Left cardiac atrium (tissue), 4 donors: ENCODE results near the gene RGS3. TPM values are rescaled to one million over a fixed set of nuclear protein-coding genes. Genes with fewer than 3 reads are reported as not detected.
"Not testable (repeated sequence)": the region's sequence is repeated elsewhere in the genome, so short reads cannot be mapped to it uniquely, and the experiment has no call there.

Experiments used
- ATAC-seq, 2 donors: fragments of 200-7000 bp; cut with Tn5 transposase; one replicate each; pipeline ENCODE4 v1.9.1; 2020; ENCODE audit warnings: mild to moderate bottlenecking in 2 of 2, moderate library complexity in 2 of 2
- DNase-seq: peaks from one replicate; pipeline ENCODE4 v3.0.0-alpha.2; 2020
- intact Hi-C, 2 donors: fragments of 100-400 bp; cut with DNase I; formaldehyde crosslinking; loops; one replicate each; pipeline versions ENCODE4 v1.14.1 to v1.15.1; 2022 to 2023
- total RNA-seq, 2 donors: library from RNA; stranded (reverse); fragmentation: NEBNext Ultra II Directional; extraction: Animal tissue kit (Norgen Biotek cat#: 25700); gene quantifications; one replicate each; pipeline ENCODE4 v1.2.1, GENCODE V29; 2021
- donor health status: DM: no; HTN: yes; CAD: no.
- donor health status: DM: no; HTN: yes; CAD: no; lungs with severe emphysema.
- donor health status: DM: yes; HTN: yes; CAD: no.
- donor health status: Dilated cardiomyopathy.

Gene RGS3
- total RNA-seq, 2 donors from 2014 or later, result 124 to 131 TPM

DNA sequence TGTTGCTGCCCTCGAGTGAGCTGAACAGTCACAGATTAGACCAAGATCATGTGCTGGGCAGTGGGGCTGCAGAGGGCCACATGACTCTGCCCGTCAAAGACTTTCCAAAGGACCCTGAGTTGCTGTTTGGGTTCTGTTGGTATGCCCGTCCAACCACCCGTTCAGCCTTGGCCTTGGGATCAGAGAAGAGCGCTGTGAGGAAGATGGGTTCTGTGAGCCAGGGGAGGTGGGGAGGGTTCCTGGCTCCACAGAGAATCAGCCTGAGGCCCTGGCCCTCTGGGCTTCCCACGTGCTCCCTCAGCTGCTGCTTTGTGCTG, 72.6 kb downstream of the RGS3 start:
- intact Hi-C loops, result no loop called here

DNA sequence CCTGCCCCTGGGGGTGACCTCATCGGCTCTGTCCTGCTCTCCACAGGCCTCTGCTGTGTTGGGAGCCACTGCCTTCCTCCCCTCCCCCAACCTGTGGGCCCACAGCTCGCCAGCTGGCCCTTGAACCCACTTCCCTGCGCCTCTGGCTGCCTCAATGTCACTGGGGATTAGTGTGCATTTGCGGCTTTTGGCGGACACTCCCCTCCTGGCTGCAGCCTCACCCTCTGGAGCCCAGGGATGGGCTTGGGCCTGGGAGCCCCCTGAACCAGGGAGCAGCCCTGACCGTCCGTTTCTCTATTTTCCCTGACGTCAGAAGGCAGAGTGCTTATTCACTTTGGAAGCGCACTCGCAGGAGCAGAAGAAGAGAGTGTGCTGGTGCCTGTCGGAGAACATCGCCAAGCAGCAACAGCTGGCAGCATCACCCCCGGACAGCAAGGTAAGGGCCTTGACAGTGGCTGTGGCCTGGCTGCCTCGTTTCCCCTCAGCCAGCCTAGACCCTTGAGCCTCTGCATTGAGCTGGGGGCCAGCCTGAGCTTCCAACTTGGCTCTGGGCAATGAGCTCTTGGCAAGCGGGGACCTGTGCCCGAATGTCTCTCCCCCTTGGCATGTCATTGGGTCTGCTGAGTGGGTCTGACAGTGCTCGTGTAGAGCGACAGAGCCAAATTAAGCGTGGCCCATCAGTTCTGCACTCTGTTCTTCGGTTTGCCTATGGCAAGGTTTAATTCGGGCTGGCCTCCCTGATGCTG, 73.1 kb downstream of the RGS3 start:
- DNase-seq, result peak; percentile 86
- intact Hi-C loops, result no loop called here
- peak; percentile 87 to 91 for ATAC-seq

More for the DNA sequence above, 72.6 kb downstream of the RGS3 start:
- DNase-seq (no peak), ATAC-seq (peak; percentile 1 to 8)

DNA sequence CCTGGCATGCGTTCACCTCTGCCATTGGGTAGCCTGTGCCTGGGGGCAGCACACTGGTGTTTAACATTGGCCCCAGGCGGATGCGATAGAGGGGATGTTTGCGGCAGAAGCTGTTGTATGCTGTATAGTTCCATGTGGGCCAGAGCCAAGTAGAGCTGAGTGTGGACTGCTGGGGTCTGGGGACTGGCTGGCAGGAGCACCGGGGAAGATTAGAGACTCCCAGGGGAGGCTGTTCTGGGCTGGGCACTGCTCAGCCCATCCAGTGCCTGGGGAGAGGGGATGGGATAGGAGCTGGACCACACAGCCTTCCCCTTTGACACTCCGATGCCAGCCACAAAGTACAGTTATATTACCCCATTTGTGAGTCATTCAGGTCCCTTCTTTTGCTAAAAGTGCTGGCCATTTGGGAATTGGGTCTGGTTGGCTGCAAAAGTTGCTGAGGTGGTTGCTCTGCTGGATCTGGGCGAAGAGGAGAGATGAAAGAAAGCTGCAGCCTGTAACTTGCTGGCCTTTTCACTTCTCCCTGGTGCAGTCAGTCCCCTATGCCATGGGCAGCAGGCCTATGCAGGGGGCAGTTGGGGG, 73.8 kb downstream of the RGS3 start:
- ATAC-seq (peak; percentile 4 to 47), DNase-seq (peak; percentile 20)
- intact Hi-C loops, result no loop called here

GRCh38 chr9:113538131-113538530, 74.6 kb downstream of the RGS3 start:
- DNase-seq, result no peak
- intact Hi-C loops, result no loop called here
- no peak for ATAC-seq

GRCh38 chr9:113538701-113539430, 75.3 kb downstream of the RGS3 start:
- intact Hi-C loops, result no loop called here
- ATAC-seq (no peak), DNase-seq (peak; percentile 10)

- ATAC-seq, result no peak
- DNase-seq, result no peak
- intact Hi-C loops, result no loop called here
Measured at GRCh38 chr9:113540466-113540865, 76.9 kb downstream of the RGS3 start.

- DNase-seq, result no peak
- peak in 1 of 2 donors; percentile 10 for ATAC-seq
- intact Hi-C loops, result no loop called here
Measured at GRCh38 chr9:113541019-113541900, 77.7 kb downstream of the RGS3 start.

DNA sequence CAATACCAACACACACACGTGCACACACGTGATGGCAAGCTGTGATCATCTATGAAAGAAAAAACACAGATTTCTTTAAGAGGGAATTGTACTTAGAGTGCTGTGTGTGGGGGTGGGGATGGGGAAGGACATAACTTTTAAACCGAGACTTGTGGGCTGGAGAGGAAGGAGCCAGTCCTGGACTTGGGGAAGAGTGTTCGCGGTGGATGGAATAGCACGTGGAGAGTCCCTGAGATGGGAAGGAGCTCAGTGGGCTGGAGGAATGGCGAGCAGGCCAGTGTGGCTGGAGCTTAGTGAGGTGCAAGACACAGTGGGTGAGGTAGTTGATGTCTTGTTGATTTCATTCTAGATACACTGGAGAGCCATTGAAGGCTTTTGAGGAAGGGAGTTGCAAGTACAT, 78.5 kb downstream of the RGS3 start:
- intact Hi-C loops, result no loop called here
- no peak for ATAC-seq

GRCh38 chr9:113542741-113543140, 79.2 kb downstream of the RGS3 start:
- ATAC-seq (peak; percentile 35 to 38), DNase-seq (peak; percentile 24)
- intact Hi-C loops, result no loop called here

More for the DNA sequence above, 78.5 kb downstream of the RGS3 start:
- DNase-seq, result peak; percentile 8

DNA sequence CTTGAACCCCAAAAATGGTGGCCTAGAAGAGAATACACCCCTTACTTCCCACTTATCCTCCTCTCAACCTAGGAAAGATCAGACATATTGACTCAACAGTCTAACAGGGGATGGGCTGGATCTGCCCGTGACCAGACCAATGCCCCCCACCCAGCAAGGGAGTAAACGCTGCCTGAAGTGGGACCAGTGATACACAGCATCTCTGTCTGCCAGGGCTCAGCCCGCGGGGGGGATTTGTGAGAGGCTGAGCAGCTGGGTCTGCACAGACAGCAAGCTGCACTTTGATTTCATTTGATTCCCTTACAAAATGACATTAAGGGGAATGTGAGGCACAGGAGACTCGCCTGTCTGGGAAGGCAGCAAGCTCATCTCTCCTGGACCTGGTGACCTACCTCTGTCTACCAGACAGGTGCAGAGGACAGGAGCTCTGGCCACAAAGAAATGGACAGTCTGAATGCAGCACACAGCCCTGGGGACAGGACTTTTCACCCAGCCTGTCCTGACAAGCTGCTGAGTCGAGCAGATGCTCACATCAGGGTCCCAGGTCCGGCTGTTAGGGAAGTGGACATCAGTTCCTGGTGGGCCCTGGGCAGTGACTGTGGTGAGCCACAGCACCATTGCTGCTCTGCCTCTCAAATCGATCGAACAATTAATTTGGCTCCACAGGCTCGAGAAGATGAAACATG, 79.9 kb downstream of the RGS3 start:
- intact Hi-C loops, result no loop called here
- DNase-seq (peak; percentile 12), ATAC-seq (no peak)

DNA sequence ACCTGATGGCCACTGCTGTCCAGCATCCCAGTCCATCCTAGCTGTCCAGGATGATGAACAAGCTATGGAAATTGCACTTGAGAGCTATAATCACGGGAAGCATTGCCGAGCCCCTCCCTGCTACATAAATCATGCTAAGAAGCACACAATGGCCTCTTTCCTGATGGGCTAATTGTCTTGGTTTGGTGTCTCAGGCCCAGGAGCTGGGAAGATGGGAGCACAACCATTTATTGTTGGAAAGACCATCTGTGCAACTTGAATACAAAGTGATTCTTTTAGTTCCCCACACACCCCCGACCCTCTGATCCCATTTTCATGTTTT, 80.4 kb downstream of the RGS3 start:
- no peak for DNase-seq
- no peak for ATAC-seq
- intact Hi-C loops, result no loop called here

DNA sequence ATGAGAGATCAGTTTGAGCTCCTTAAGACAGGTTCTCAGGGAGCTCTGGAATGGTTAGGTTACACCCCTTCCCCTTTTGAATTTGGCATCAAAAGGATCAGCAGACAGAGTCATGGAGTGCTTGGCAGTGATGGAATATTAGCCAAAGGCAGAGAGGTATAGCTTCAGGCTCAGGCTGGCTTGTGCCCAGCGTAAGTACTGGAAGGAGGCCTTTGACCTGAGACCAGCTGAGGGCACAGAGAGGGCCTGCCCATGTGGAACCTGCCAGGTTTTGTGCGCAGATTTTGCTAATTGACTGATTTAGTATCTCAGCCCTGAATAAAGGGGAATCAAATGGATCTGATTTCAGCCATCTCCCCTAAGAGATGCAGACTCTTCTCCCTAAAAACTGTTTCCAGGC, 81.5 kb downstream of the RGS3 start:
- DNase-seq (peak; percentile 13), ATAC-seq (no peak)
- intact Hi-C loops, result no loop called here

DNA sequence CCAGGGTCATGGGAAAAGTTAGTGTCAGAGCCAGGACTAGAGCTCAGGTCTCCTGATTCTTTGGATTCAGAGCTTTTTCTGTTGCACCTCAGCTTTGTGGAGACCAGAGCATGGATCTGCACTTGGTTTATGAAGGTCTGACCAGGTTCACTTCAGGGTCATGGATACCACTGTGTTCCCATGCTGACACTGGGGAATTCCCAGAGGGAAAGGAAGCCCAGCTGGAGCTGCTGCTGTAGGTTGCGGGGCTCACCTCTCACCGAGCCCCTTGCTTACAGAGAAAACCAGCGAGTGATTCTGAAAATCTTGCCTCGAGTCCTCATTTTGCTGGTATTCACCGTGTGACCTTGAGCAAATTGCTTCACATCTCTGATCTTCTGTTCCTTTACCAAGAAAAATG, 83.0 kb downstream of the RGS3 start:
- ATAC-seq, result no peak
- peak; percentile 10 for DNase-seq
- intact Hi-C loops, result no loop called here

DNA sequence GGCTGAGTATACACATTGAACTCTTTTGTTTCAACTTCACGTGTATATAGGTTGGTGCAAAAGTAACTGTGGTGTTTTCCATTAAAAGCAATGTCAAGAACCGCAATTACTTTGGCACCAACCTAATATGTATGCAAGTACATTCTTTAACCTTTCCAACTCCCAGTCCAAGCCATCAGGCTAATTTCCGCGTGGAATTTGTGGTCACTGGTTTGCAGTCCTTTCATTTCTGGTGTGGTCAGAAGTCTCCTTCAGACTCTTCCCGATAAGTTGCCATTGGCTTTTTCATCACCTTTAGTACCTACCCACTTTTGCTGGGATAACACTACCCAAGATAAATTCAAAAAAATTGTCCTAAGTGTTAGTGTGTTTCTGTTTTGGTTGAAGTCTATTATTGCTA, 84.0 kb downstream of the RGS3 start:
- intact Hi-C loops, result no loop called here
- ATAC-seq, result no peak
- DNase-seq, result no peak

GRCh38 chr9:113548221-113549041, 84.9 kb downstream of the RGS3 start:
- intact Hi-C loops, result no loop called here

GRCh38 chr9:113549892-113550291, 86.4 kb downstream of the RGS3 start:
- ATAC-seq, intact Hi-C loops, DNase-seq: not testable (repeated sequence)

More at GRCh38 chr9:113548221-113549041, 84.9 kb downstream of the RGS3 start:
- DNase-seq, result peak; percentile 86
- peak; percentile 91 for ATAC-seq

- DNase-seq, result no peak
- intact Hi-C loops, result no loop called here
Measured at GRCh38 chr9:113556877-113557593, 93.5 kb downstream of the RGS3 start.

More at GRCh38 chr9:113556877-113557593, 93.5 kb downstream of the RGS3 start:
- no peak for ATAC-seq
